HG02763 (cell line): ENCODE results near the gene PAFAH1B1.
"Not testable (repeated sequence)": the region's sequence is repeated elsewhere in the genome, so short reads cannot be mapped to it uniquely, and the experiment has no call there.

ENCODE experiments used
- ATAC-seq: cut with Tn5 transposase; IDR thresholded peaks from one replicate; pipeline ENCODE4 v1.9.1; 2021; ENCODE audit warnings: mild to moderate bottlenecking, moderate library complexity; ENCODE audit not compliant: unreplicated experiment

PAFAH1B1 gene

GRCh38 chr17:2592971-2593820 lies at the start of gene PAFAH1B1:
TSS of gene PAFAH1B1 (plus strand) at chr17:2593654. CDS start at chr17:2638289, 44,635 bp downstream.
- peak; percentile 83 for ATAC-seq

GRCh38 chr17:2545393-2545792 lies 48.1 kb upstream of the PAFAH1B1 start:
- no peak for ATAC-seq

- no peak for ATAC-seq
Measured at GRCh38 chr17:2547176-2547575, 46.3 kb upstream of the PAFAH1B1 start.

GRCh38 chr17:2548026-2548425 lies 45.4 kb upstream of the PAFAH1B1 start:
- ATAC-seq = not testable (repeated sequence)

GRCh38 chr17:2549392-2550211 lies 43.9 kb upstream of the PAFAH1B1 start:
- no peak for ATAC-seq

GRCh38 chr17:2551493-2551892 lies 42.0 kb upstream of the PAFAH1B1 start:
- ATAC-seq = no peak

- no peak for ATAC-seq
Measured at GRCh38 chr17:2551928-2552327, 41.5 kb upstream of the PAFAH1B1 start.

- ATAC-seq = no peak
Measured at GRCh38 chr17:2560658-2561057, 32.8 kb upstream of the PAFAH1B1 start.

GRCh38 chr17:2562162-2562858 lies 31.1 kb upstream of the PAFAH1B1 start:
- ATAC-seq = no peak

GRCh38 chr17:2563061-2563460 lies 30.4 kb upstream of the PAFAH1B1 start:
- no peak for ATAC-seq

GRCh38 chr17:2563543-2563942 lies 29.9 kb upstream of the PAFAH1B1 start:
- no peak for ATAC-seq

GRCh38 chr17:2564877-2565276 lies 28.6 kb upstream of the PAFAH1B1 start:
- ATAC-seq = no peak

GRCh38 chr17:2566056-2566455 lies 27.4 kb upstream of the PAFAH1B1 start:
- ATAC-seq = no peak

GRCh38 chr17:2571523-2572303 lies 21.7 kb upstream of the PAFAH1B1 start:
- peak; percentile 77 for ATAC-seq

- not testable (repeated sequence) for ATAC-seq
Measured at GRCh38 chr17:2572304-2572609, 21.2 kb upstream of the PAFAH1B1 start.

GRCh38 chr17:2580151-2580550 lies 13.3 kb upstream of the PAFAH1B1 start:
- ATAC-seq = no peak

- ATAC-seq = no peak
Measured at GRCh38 chr17:2580661-2581060, 12.8 kb upstream of the PAFAH1B1 start.

GRCh38 chr17:2582493-2582892 lies 11.0 kb upstream of the PAFAH1B1 start:
- no peak for ATAC-seq

- ATAC-seq = no peak
Measured at GRCh38 chr17:2591040-2591640, 2.3 kb upstream of the PAFAH1B1 start.
